Measurements from ENCODE around the gene SMCP. TPM values are rescaled to one million over a fixed set of nuclear protein-coding genes. Genes with fewer than 3 reads are reported as not detected.

The SMCP gene
- total RNA-seq, 1 experiment from 2014 or later = not detected

- Mint-ChIP-seq H3K27ac (ENCODE audit: unreplicated experiment) (no peak overlapping the region), H3K9me3 (ENCODE audit: unreplicated experiment) (no peaks in the 10 kb centered on the region), H3K36me3 (ENCODE audit: insufficient read depth, unreplicated experiment) (no peaks in the 10 kb centered on the region), H3K4me3 (ENCODE audit: unreplicated experiment) (no peak overlapping the region), H3K27me3 (ENCODE audit: insufficient read depth, unreplicated experiment) (peaks cover 16% of the 10 kb centered on the region), H3K4me1 (ENCODE audit: low read depth, unreplicated experiment) (no peaks in the 10 kb centered on the region)
- no TSS peak for BruUV-seq (replicated peaks)
- DNase-seq = no peak
- Histone ChIP-seq H3K4me1 (no peaks in the 10 kb centered on the region), H3K36me3 (ENCODE audit: control insufficient read depth, insufficient read depth, low read length) (no peaks in the 10 kb centered on the region), H3K27me3 (replicated peaks; ENCODE audit: control insufficient read depth, insufficient read depth, low read length) (no peaks in the 10 kb centered on the region; the same call in none of the 2 replicates), H3K4me3 (ENCODE audit: low read depth, low read length) (no peak overlapping the region), H3K9me3 (no peaks in the 10 kb centered on the region)
- TF ChIP-seq CTCF (IDR thresholded peaks at IDR 0.05; ENCODE audit: insufficient read depth in 1 of 2, low read depth in 1 of 2, low read length in 1 of 2, severe bottlenecking in 1 of 2, unreplicated experiment in 1 of 2) = no peak
- ChIA-PET POLR2A (no interaction called here), CTCF (no interaction called here)
- intact Hi-C loops (cut with micrococcal nuclease; ENCODE audit: unreplicated experiment) = no loop called here
These were observed 6.0 kb downstream of the SMCP start for GRCh38 chr1:152884085-152884484.

- H3K9me3 Mint-ChIP-seq (ENCODE audit: unreplicated experiment) = no peaks in the 10 kb centered on the region
- CTCF ChIA-PET = no interaction called here
These were observed 6.4 kb downstream of the SMCP start for GRCh38 chr1:152884506-152884905.

GRCh38 chr1:152884966-152885624, 7.0 kb downstream of the SMCP start:
- Mint-ChIP-seq H3K4me1 (ENCODE audit: low read depth, unreplicated experiment) (no peaks in the 10 kb centered on the region), H3K27me3 (ENCODE audit: insufficient read depth, unreplicated experiment) (peaks cover 14% of the 10 kb centered on the region), H3K36me3 (ENCODE audit: insufficient read depth, unreplicated experiment) (no peaks in the 10 kb centered on the region), H3K27ac (ENCODE audit: unreplicated experiment) (no peak overlapping the region), H3K4me3 (ENCODE audit: unreplicated experiment) (no peak overlapping the region), H3K9me3 (ENCODE audit: unreplicated experiment) (no peaks in the 10 kb centered on the region)
- POLR2A ChIA-PET = no interaction called here
- H3K36me3 ChIP-seq (ENCODE audit: control insufficient read depth, insufficient read depth, low read length) = no peaks in the 10 kb centered on the region
- CTCF ChIA-PET = no interaction called here
- BruUV-seq (replicated peaks) = no TSS peak
- H3K27me3 ChIP-seq (replicated peaks; ENCODE audit: control insufficient read depth, insufficient read depth, low read length) = no peaks in the 10 kb centered on the region; the same call in none of the 2 replicates
- intact Hi-C loops (cut with micrococcal nuclease; ENCODE audit: unreplicated experiment) = no loop called here
- no peaks in the 10 kb centered on the region for H3K4me1 ChIP-seq
- no peak overlapping the region for H3K4me3 ChIP-seq (ENCODE audit: low read depth, low read length)
- no peak for TF ChIP-seq CTCF (IDR thresholded peaks at IDR 0.05; ENCODE audit: insufficient read depth in 1 of 2, low read depth in 1 of 2, low read length in 1 of 2, severe bottlenecking in 1 of 2, unreplicated experiment in 1 of 2)
- DNase-seq = no peak
- H3K9me3 ChIP-seq = no peaks in the 10 kb centered on the region

More at GRCh38 chr1:152884506-152884905, 6.4 kb downstream of the SMCP start:
- TF ChIP-seq CTCF (IDR thresholded peaks at IDR 0.05; ENCODE audit: insufficient read depth in 1 of 2, low read depth in 1 of 2, low read length in 1 of 2, severe bottlenecking in 1 of 2, unreplicated experiment in 1 of 2) = no peak
- H3K36me3 ChIP-seq (ENCODE audit: control insufficient read depth, insufficient read depth, low read length) = no peaks in the 10 kb centered on the region
- no TSS peak for BruUV-seq (replicated peaks)
- no peaks in the 10 kb centered on the region; the same call in none of the 2 replicates for H3K27me3 ChIP-seq (replicated peaks; ENCODE audit: control insufficient read depth, insufficient read depth, low read length)
- H3K9me3 ChIP-seq = no peaks in the 10 kb centered on the region
- no peak overlapping the region for H3K4me3 ChIP-seq (ENCODE audit: low read depth, low read length)
- no peak overlapping the region for H3K27ac Mint-ChIP-seq (ENCODE audit: unreplicated experiment)
- intact Hi-C loops (cut with micrococcal nuclease; ENCODE audit: unreplicated experiment) = no loop called here
- no peak for DNase-seq
- H3K27me3 Mint-ChIP-seq (ENCODE audit: insufficient read depth, unreplicated experiment) = peaks cover 14% of the 10 kb centered on the region
- H3K36me3 Mint-ChIP-seq (ENCODE audit: insufficient read depth, unreplicated experiment) = no peaks in the 10 kb centered on the region
- no peaks in the 10 kb centered on the region for H3K4me1 Mint-ChIP-seq (ENCODE audit: low read depth, unreplicated experiment)
- H3K4me1 ChIP-seq = no peaks in the 10 kb centered on the region
- H3K4me3 Mint-ChIP-seq (ENCODE audit: unreplicated experiment) = no peak overlapping the region
- POLR2A ChIA-PET = no interaction called here

All from Caco-2 (cell line).